Prostate gland (tissue), 2 donors: ENCODE results near the gene WRAP53. TPM values are rescaled to one million over a fixed set of nuclear protein-coding genes. Genes with fewer than 3 reads are reported as not detected.

ENCODE experiments used
- DNase-seq: peaks from one replicate; pipeline ENCODE4 v3.0.0-alpha.2; 2019; ENCODE audit warnings: low spot score
- H3K27ac ChIP-seq, 2 donors: fragments of 200-600 bp; sonication (generic); 2 replicates each; pipeline ENCODE4 v1.5.1; 2017 to 2019
- H3K27me3 ChIP-seq: fragments of 200-600 bp; sonication (generic); replicated peaks from 2 replicates; pipeline ENCODE4 v1.5.1; 2019; ENCODE audit not compliant: insufficient read depth
- H3K36me3 ChIP-seq, 2 donors: fragments of 200-600 bp; sonication (generic); 1 replicate in 1 of 2; 2 replicates in 1 of 2; pipeline versions ENCODE4 v1.5.1 to v1.8.1; 2017 to 2019
- H3K4me1 ChIP-seq: fragments of 200-600 bp; sonication (generic); replicated peaks from 2 replicates; pipeline ENCODE4 v1.5.1; 2019
- H3K4me3 ChIP-seq, 2 donors: fragments of 200-600 bp; sonication (generic); 2 replicates each; pipeline ENCODE4 v1.5.1; 2017 to 2019
- H3K9me3 ChIP-seq: fragments of 200-600 bp; sonication (generic); 2 replicates; pipeline ENCODE4 v1.5.1; 2017
- CTCF ChIP-seq, 4 experiments: fragments of 200-600 bp in 2 of 4; fragments of 450-650 bp in 2 of 4; sonication (generic) in 2 of 4; IDR thresholded peaks; 1 replicate in 3 of 4; 2 replicates in 1 of 4; pipeline ENCODE4 v1.5.1; 2016 to 2019; ENCODE audit warnings: antibody characterized with exemption in 4 of 4, mild to moderate bottlenecking in 2 of 4, moderate library complexity in 2 of 4
- POLR2A ChIP-seq: fragments of 450-650 bp; IDR thresholded peaks from one replicate; pipeline ENCODE4 v1.6.1; 2016; ENCODE audit warnings: antibody characterized with exemption, mild to moderate bottlenecking
- POLR2AphosphoS5 ChIP-seq: sonication (generic); formaldehyde crosslinking; IDR thresholded peaks from one replicate; pipeline ENCODE4 v1.6.1; 2017; ENCODE audit warnings: antibody characterized with exemption
- WGBS: methylation state at CpG from one replicate; pipeline ENCODE4 v1.1.5; 2018; 5-methylcytosine and 5-hydroxymethylcytosine counted together
- intact Hi-C: fragments of 100-400 bp; cut with DNase I; formaldehyde crosslinking; loops from one replicate; pipeline ENCODE4 v1.14.2; 2022
- total RNA-seq, 2 donors: library from RNA; depleted of rRNA; stranded (reverse); fragments of >200 nt; gene quantifications; one replicate each; pipeline ENCODE4 v1.1.0, GENCODE V29; 2016

The WRAP53 gene
- total RNA-seq, 2 donors from 2014 or later: 8.6 to 9.4 TPM

- H3K36me3 ChIP-seq: no peaks in the 10 kb centered on the region
- no peaks in the 10 kb centered on the region for H3K27me3 ChIP-seq
Observed at GRCh38 chr17:7710301-7710700, 22.0 kb downstream of the WRAP53 start.

GRCh38 chr17:7711051-7711755 lies 22.9 kb downstream of the WRAP53 start:
- H3K27ac ChIP-seq: no peak overlapping the region
- H3K4me3 ChIP-seq: no peak overlapping the region
- H3K27me3 ChIP-seq: no peaks in the 10 kb centered on the region
- intact Hi-C loops: no loop called here
- TF ChIP-seq CTCF (IDR thresholded peaks at IDR 0.05) (no peak), POLR2AphosphoS5 (no peak), POLR2A (no peak)
- WGBS: 88% methylated on average over 7 of the region's 7 CpGs
- H3K9me3 ChIP-seq: no peaks in the 10 kb centered on the region
- H3K4me1 ChIP-seq: no peaks in the 10 kb centered on the region
- no peak for DNase-seq
- H3K36me3 ChIP-seq: no peaks in the 10 kb centered on the region

More at GRCh38 chr17:7710301-7710700, 22.0 kb downstream of the WRAP53 start:
- DNase-seq: no peak
- 78% methylated on average over 7 of the region's 7 CpGs for WGBS
- no peak overlapping the region for H3K27ac ChIP-seq
- H3K9me3 ChIP-seq: no peaks in the 10 kb centered on the region
- intact Hi-C loops: no loop called here
- peaks cover 5% of the 10 kb centered on the region for H3K4me1 ChIP-seq
- H3K4me3 ChIP-seq: no peak overlapping the region
- TF ChIP-seq POLR2A: no peak
- no peak for TF ChIP-seq CTCF (IDR thresholded peaks at IDR 0.05)
- TF ChIP-seq POLR2AphosphoS5: no peak

DNA sequence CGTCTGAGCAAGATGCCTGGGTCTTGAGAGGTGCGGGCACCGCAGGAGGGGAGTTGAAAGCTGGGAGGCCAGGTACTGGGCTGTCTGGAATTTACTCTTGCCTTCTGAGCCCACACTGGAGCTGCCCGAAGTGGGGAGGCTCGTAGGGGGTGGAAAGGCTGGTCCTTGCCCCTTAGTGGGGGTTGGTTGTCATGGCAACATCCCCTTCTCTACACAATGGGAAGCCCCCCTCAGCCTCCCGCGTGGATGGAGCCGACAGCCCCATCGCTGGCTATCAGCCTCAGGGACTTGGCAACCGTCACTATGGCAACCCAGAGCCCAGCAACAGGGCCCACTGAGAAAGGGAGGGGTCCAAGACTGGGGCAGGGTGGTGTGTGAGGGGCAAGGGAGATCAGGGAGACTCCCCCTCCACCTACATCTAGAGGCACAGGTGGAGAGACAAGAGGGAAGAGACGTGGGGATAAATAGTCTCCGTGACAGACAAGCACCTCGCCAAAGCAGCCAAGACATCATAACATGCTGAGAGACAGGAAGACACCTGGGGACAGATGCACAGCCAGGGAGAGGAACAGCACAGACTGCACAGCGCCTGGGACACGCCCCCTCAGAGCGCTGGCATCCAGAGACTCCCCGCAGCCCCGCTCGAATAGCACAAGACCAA lies 24.0 kb downstream of the WRAP53 start:
- H3K36me3 ChIP-seq: no peaks in the 10 kb centered on the region
- H3K9me3 ChIP-seq: no peaks in the 10 kb centered on the region
- no peak overlapping the region for H3K4me3 ChIP-seq
- TF ChIP-seq CTCF (IDR thresholded peaks at IDR 0.05) (no peak), POLR2A (no peak), POLR2AphosphoS5 (no peak)
- no peak overlapping the region for H3K27ac ChIP-seq
- no peak for DNase-seq
- WGBS: 16% methylated on average over 19 of the region's 19 CpGs
- intact Hi-C loops: no loop called here
- H3K27me3 ChIP-seq: no peaks in the 10 kb centered on the region
- no peaks in the 10 kb centered on the region for H3K4me1 ChIP-seq

GRCh38 chr17:7713782-7714181 lies 25.5 kb downstream of the WRAP53 start:
- H3K27me3 ChIP-seq: no peaks in the 10 kb centered on the region
- intact Hi-C loops: no loop called here

More at GRCh38 chr17:7713782-7714181, 25.5 kb downstream of the WRAP53 start:
- no peak overlapping the region for H3K27ac ChIP-seq
- no peaks in the 10 kb centered on the region for H3K4me1 ChIP-seq
- H3K4me3 ChIP-seq: no peak overlapping the region
- TF ChIP-seq POLR2A (no peak), CTCF (IDR thresholded peaks at IDR 0.05) (no peak), POLR2AphosphoS5 (no peak)
- H3K9me3 ChIP-seq: no peaks in the 10 kb centered on the region
- DNase-seq: no peak
- H3K36me3 ChIP-seq: no peaks in the 10 kb centered on the region
- WGBS: 34% methylated on average over 9 of the region's 9 CpGs
